OCI-LY7 (cell line): ENCODE measurements around the gene ANKRD65. TPM values are rescaled to one million over a fixed set of nuclear protein-coding genes. Genes with fewer than 3 reads are reported as not detected.

ENCODE experiments used
- BruUV-seq: library from RNA; stranded (reverse); fragments of 400-500 nt; replicated peaks from 2 replicates; lab custom pipeline; 2021; lab: Mats Ljungman, UMichigan
- CTCF ChIA-PET: fragments of 300-600 bp; sonication (Branson Sonifier 250); formaldehyde crosslinking; loops from one replicate; lab custom pipeline; 2022; ENCODE audit warnings: antibody characterized with exemption; ENCODE audit not compliant: unreplicated experiment; lab: Charles Lee
- POLR2A ChIA-PET: fragments of 300-600 bp; sonication (Branson Sonifier 250); formaldehyde crosslinking; loops from one replicate; lab custom pipeline; 2022; ENCODE audit warnings: antibody characterized with exemption; lab: Charles Lee
- DNase-seq: peaks from one replicate; pipeline ENCODE4 v3.0.0-alpha.2; 2015; ENCODE audit warnings: low spot score
- H2AFZ ChIP-seq: fragments of 200-600 bp; sonication (generic), shearing (Covaris generic); 2 replicates; pipeline ENCODE4 v1.6.1; 2014; ENCODE audit warnings: mild to moderate bottlenecking, antibody characterized with exemption, low read length, moderate library complexity
- H3K27ac ChIP-seq: fragments of 200-600 bp; sonication (generic); 2 replicates; pipeline ENCODE4 v1.5.1; 2014; ENCODE audit warnings: mixed run types, low read depth, mild to moderate bottlenecking, moderate library complexity, low read length, inconsistent platforms; ENCODE audit not compliant: poor library complexity, severe bottlenecking
- H3K36me3 ChIP-seq: fragments of 200-600 bp; sonication (generic); 2 replicates; pipeline ENCODE4 v1.6.1; 2014; ENCODE audit warnings: mild to moderate bottlenecking, antibody characterized with exemption, low read length, moderate library complexity, mixed read lengths; ENCODE audit not compliant: insufficient read depth
- H3K4me1 ChIP-seq: fragments of 200-600 bp; sonication (generic); 2 replicates; pipeline ENCODE4 v1.5.1; 2014; ENCODE audit warnings: mild to moderate bottlenecking, low read length; ENCODE audit not compliant: insufficient read depth, poor library complexity, severe bottlenecking
- H3K4me2 ChIP-seq: fragments of 200-600 bp; sonication (generic); 2 replicates; pipeline ENCODE4 v1.6.1; 2014; ENCODE audit warnings: mild to moderate bottlenecking, low read length
- H3K4me3 ChIP-seq: fragments of 200-600 bp; sonication (generic); 2 replicates; pipeline ENCODE4 v1.5.1; 2014; ENCODE audit warnings: mild to moderate bottlenecking, low read depth, low read length; ENCODE audit not compliant: poor library complexity, severe bottlenecking
- H3K79me2 ChIP-seq: fragments of 200-600 bp; sonication (generic); 2 replicates; pipeline ENCODE4 v1.6.1; 2016; ENCODE audit warnings: low read depth, mild to moderate bottlenecking, low read length, moderate library complexity, mixed read lengths; ENCODE audit not compliant: insufficient read depth
- H3K9me2 ChIP-seq: fragments of 200-600 bp; sonication (generic); 2 replicates; pipeline ENCODE4 v1.6.1; 2016; ENCODE audit warnings: mild to moderate bottlenecking, low read length, mixed read lengths; ENCODE audit not compliant: insufficient read depth
- H3K9me3 ChIP-seq: fragments of 200-600 bp; sonication (generic); 2 replicates; pipeline ENCODE4 v1.6.1; 2014; ENCODE audit warnings: mild to moderate bottlenecking, mixed run types, low read length, mixed read lengths
- H4K20me1 ChIP-seq: fragments of 200-600 bp; sonication (generic); 2 replicates; pipeline ENCODE4 v1.6.1; 2014; ENCODE audit warnings: mild to moderate bottlenecking, antibody characterized with exemption, low read length, moderate library complexity, mixed read lengths; ENCODE audit not compliant: insufficient read depth
- CTCF ChIP-seq: fragments of 200-600 bp; sonication (generic); conservative IDR thresholded peaks from 2 replicates; pipeline ENCODE4 v1.5.1; 2014; ENCODE audit warnings: mild to moderate bottlenecking, antibody characterized with exemption, low read length, moderate library complexity, mixed read lengths
- EZH2phosphoT487 ChIP-seq: fragments of 200-600 bp; sonication (generic); IDR thresholded peaks from 2 replicates; pipeline ENCODE4 v1.6.1; 2018; ENCODE audit warnings: low read depth, borderline replicate concordance, mild to moderate bottlenecking, mixed run types, antibody characterized with exemption, low read length, moderate library complexity, mixed read lengths
- intact Hi-C: fragments of 100-400 bp; cut with micrococcal nuclease; formaldehyde crosslinking; loops from one replicate; pipeline ENCODE4 v1.10.0; 2022; ENCODE audit not compliant: unreplicated experiment
- total RNA-seq, 2 experiments: library from RNA; depleted of rRNA in 1 of 2; stranded (reverse); fragments of >200 nt in 1 of 2; shearing (Covaris generic) in 1 of 2; gene quantifications; 2 replicates each; pipeline ENCODE4 v1.2.3, GENCODE V29; 2014 to 2022

ANKRD65 gene
- total RNA-seq, 2 experiments from 2014 or later, result not detected

GRCh38 chr1:1462318-1462966 lies 41.4 kb upstream of the ANKRD65 start:
- Histone ChIP-seq H3K9me2 (no peaks in the 10 kb centered on the region), H3K4me1 (peaks cover 22% of the 10 kb centered on the region), H3K4me3 (peak overlapping the region; percentile 33), H2AFZ (peak overlapping the region; percentile 55; the same call in 1 of the 2 replicates), H4K20me1 (no peaks in the 10 kb centered on the region), H3K9me3 (0 out of 2 replicates have a peak, but pooled peaks cover 8% of the 10 kb centered on the region), H3K27ac (peak overlapping the region; percentile 77), H3K36me3 (no peaks in the 10 kb centered on the region), H3K79me2 (no peaks in the 10 kb centered on the region), H3K4me2 (peak overlapping the region; percentile 54)
- DNase-seq, result peak; percentile 89
- TF ChIP-seq CTCF, result no peak
- TF ChIP-seq EZH2phosphoT487, result no peak
- intact Hi-C loops, result loop anchor here (1.0 to 5.0 kb wide), 3 partner anchors 9 to 115 kb away; partner anchors contain the start of genes ATAD3B and DVL1
- no TSS peak for BruUV-seq
- CTCF ChIA-PET, result interaction anchor here (0.5 kb wide), 1 partner anchor 26 kb away, joined by 3 read pairs; no protein-coding TSS in a partner anchor
- POLR2A ChIA-PET, result interaction anchor here (0.6 to 0.9 kb wide), 2 partner anchors 87 to 405 kb away, joined by 3 read pairs; partner anchors contain the start of gene AURKAIP1

- intact Hi-C loops, result loop anchor here (1.0 to 5.0 kb wide), 3 partner anchors 9 to 115 kb away; partner anchors contain the start of genes ATAD3B and DVL1
- peak overlapping the region; percentile 55; the same call in 1 of the 2 replicates for H2AFZ ChIP-seq
- POLR2A ChIA-PET, result interaction anchor here (0.6 to 0.9 kb wide), 2 partner anchors 66 to 87 kb away, joined by 3 read pairs; partner anchors contain the start of gene AURKAIP1
These were observed 40.7 kb upstream of the ANKRD65 start for GRCh38 chr1:1461721-1462317.

More at GRCh38 chr1:1461721-1462317, 40.7 kb upstream of the ANKRD65 start:
- Histone ChIP-seq H3K4me2 (peak overlapping the region; percentile 54), H3K4me3 (peak overlapping the region; percentile 33), H3K9me2 (no peaks in the 10 kb centered on the region), H3K4me1 (peaks cover 22% of the 10 kb centered on the region), H3K9me3 (0 out of 2 replicates have a peak, but pooled peaks cover 8% of the 10 kb centered on the region), H4K20me1 (no peaks in the 10 kb centered on the region), H3K27ac (peak overlapping the region; percentile 77), H3K79me2 (no peaks in the 10 kb centered on the region), H3K36me3 (no peaks in the 10 kb centered on the region)
- no TSS peak for BruUV-seq
- DNase-seq, result no peak
- TF ChIP-seq EZH2phosphoT487 (no peak), CTCF (0 out of 2 replicates have a peak, but pooled peaks have one; percentile 16)
- CTCF ChIA-PET, result interaction anchor here (0.5 kb wide), 1 partner anchor 26 kb away, joined by 3 read pairs; no protein-coding TSS in a partner anchor
